ENCODE measurements around the gene S100Z.
A peak's percentile ranks its signal among the peaks of the same experiment; 100 is the strongest.
"Not testable (repeated sequence)": the region's sequence is repeated elsewhere in the genome, so short reads cannot be mapped to it uniquely, and the experiment has no call there.

S100Z gene

GRCh38 chr5:76855961-76856360 is 6.1 kb downstream of the S100Z start:
- peaks cover 32 to 92% (median 79%) of the 10 kb centered on the region in 4 experiments for H3K4me1 ChIP-seq (ENCODE audit: control extremely low read depth in 1 of 4, control insufficient read depth in 4 of 4, insufficient read depth in 4 of 4, low read length in 3 of 4)
- CTCF ChIA-PET, result interaction anchor here (1.1 to 2.5 kb wide), 5 partner anchors 15 to 222 kb away, joined by 3 to 13 read pairs (median 4); partner anchors contain the start of genes AGGF1 and F2RL1
- no peaks in the 10 kb centered on the region for H3K27me3 ChIP-seq (replicated peaks in 2 of 5; ENCODE audit: control insufficient read depth in 4 of 5, insufficient read depth in 5 of 5, low read length in 4 of 5)
- no peaks in the 10 kb centered on the region for H3K9me3 ChIP-seq (ENCODE audit: control extremely low read depth in 1 of 5, control insufficient read depth in 4 of 5, insufficient read depth in 2 of 5, low read depth in 1 of 5, low read length in 4 of 5)
- peak; percentile 91 to 98 (median 97) for DNase-seq
- peak overlapping the region; percentile 68 to 84 for H3K27ac ChIP-seq (ENCODE audit: insufficient read depth in 1 of 2, low read depth in 1 of 2, low read length in 2 of 2, poor library complexity in 1 of 2, severe bottlenecking in 2 of 2)
- WGBS (ENCODE audit: insufficient coverage), result 0% methylated on average over 1 of the region's 3 CpGs
- POLR2A ChIA-PET, result interaction anchor here (0.6 to 0.7 kb wide), 2 partner anchors 14 to 163 kb away, joined by 3 read pairs; no protein-coding TSS in a partner anchor
- peaks cover 0 to 21% (median 0%) of the 10 kb centered on the region in 4 experiments for H3K36me3 ChIP-seq (ENCODE audit: control insufficient read depth in 4 of 4, insufficient read depth in 4 of 4, low read length in 3 of 4)
- H3K4me3 ChIP-seq (ENCODE audit: control insufficient read depth in 1 of 7, extremely low read depth in 1 of 7, insufficient read depth in 4 of 7, low read depth in 2 of 7, low read length in 6 of 7), result peak overlapping the region in 3 of 7 experiments; percentile 32 to 45 (median 39)

GRCh38 chr5:76856800-76857199 is 7.0 kb downstream of the S100Z start:
- Histone ChIP-seq H3K4me1 (ENCODE audit: control extremely low read depth in 1 of 4, control insufficient read depth in 4 of 4, insufficient read depth in 4 of 4, low read length in 3 of 4) (peaks cover 27 to 85% (median 71%) of the 10 kb centered on the region in 4 experiments), H3K36me3 (ENCODE audit: control insufficient read depth in 4 of 4, insufficient read depth in 4 of 4, low read length in 3 of 4) (peaks cover 0 to 21% (median 0%) of the 10 kb centered on the region in 4 experiments), H3K4me3 (ENCODE audit: control insufficient read depth in 1 of 7, extremely low read depth in 1 of 7, insufficient read depth in 4 of 7, low read depth in 2 of 7, low read length in 6 of 7) (peak overlapping the region in 2 of 7 experiments; percentile 32 to 56), H3K27ac (ENCODE audit: insufficient read depth in 1 of 2, low read depth in 1 of 2, low read length in 2 of 2, poor library complexity in 1 of 2, severe bottlenecking in 2 of 2) (peak overlapping the region; percentile 68 to 84)
- CTCF ChIA-PET, result interaction anchor here (0.7 to 2.5 kb wide), 6 partner anchors 11 to 229 kb away, joined by 3 to 13 read pairs (median 3); partner anchors contain the start of genes AGGF1 and F2RL1
- WGBS (ENCODE audit: insufficient coverage), result 75% methylated on average over 4 of the region's 4 CpGs
- DNase-seq, result peak in 1 of 3 donors; percentile 63
- H3K27me3 ChIP-seq (replicated peaks in 2 of 5; ENCODE audit: control insufficient read depth in 4 of 5, insufficient read depth in 5 of 5, low read length in 4 of 5); H3K9me3 ChIP-seq (ENCODE audit: control extremely low read depth in 1 of 5, control insufficient read depth in 4 of 5, insufficient read depth in 2 of 5, low read depth in 1 of 5, low read length in 4 of 5): not testable (repeated sequence)
- POLR2A ChIA-PET, result interaction anchor here (0.7 kb wide), 1 partner anchor 13 kb away, joined by 3 read pairs; no protein-coding TSS in a partner anchor

DNA sequence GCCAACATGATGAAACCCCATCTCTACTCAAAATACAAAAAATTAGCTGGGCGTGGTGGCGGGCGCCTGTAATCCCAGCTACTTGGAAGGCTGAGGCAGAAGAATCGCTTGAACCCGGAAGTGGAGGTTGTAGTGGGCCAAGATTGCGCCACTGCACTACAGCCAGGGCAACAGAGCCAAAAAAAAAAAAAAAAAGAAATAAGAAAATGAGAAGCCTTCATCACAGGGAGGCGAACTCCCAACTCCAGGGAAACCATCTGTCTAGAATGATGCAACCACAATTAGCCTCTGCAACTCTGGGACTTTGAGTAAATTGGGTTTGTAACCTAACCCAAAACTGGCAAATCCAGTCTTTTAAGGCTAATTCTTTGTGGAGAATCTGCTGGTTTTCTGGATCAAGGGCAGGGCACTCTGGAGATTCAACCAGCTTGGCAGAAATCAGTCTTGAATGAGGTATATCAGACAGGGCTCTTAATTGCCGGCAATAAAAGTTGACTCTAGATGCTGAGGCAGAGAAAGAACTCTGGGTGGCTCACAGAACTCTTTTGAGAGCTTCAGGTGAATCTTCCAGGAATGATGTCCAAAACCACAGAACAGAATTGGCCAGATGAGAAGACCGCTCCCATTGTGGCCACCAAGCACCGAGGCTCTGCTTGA is 9.9 kb downstream of the S100Z start:
- Histone ChIP-seq H3K4me3 (ENCODE audit: control insufficient read depth in 1 of 7, extremely low read depth in 1 of 7, insufficient read depth in 4 of 7, low read depth in 2 of 7, low read length in 6 of 7) (no peak overlapping the region), H3K27ac (ENCODE audit: insufficient read depth in 1 of 2, low read depth in 1 of 2, low read length in 2 of 2, poor library complexity in 1 of 2, severe bottlenecking in 2 of 2) (no peak overlapping the region), H3K27me3 (replicated peaks in 2 of 5; ENCODE audit: control insufficient read depth in 4 of 5, insufficient read depth in 5 of 5, low read length in 4 of 5) (no peaks in the 10 kb centered on the region), H3K4me1 (ENCODE audit: control extremely low read depth in 1 of 4, control insufficient read depth in 4 of 4, insufficient read depth in 4 of 4, low read length in 3 of 4) (peaks cover 15 to 56% (median 43%) of the 10 kb centered on the region in 4 experiments), H3K36me3 (ENCODE audit: control insufficient read depth in 4 of 4, insufficient read depth in 4 of 4, low read length in 3 of 4) (peaks cover 0 to 23% (median 0%) of the 10 kb centered on the region in 4 experiments), H3K9me3 (ENCODE audit: control extremely low read depth in 1 of 5, control insufficient read depth in 4 of 5, insufficient read depth in 2 of 5, low read depth in 1 of 5, low read length in 4 of 5) (no peaks in the 10 kb centered on the region)
- 88% methylated on average over 8 of the region's 10 CpGs for WGBS (ENCODE audit: insufficient coverage)
- DNase-seq, result no peak
- POLR2A ChIA-PET, result interaction anchor here (1.0 kb wide), 1 partner anchor 40 kb away, joined by 4 read pairs; no protein-coding TSS in a partner anchor
- CTCF ChIA-PET, result interaction anchor here (0.6 to 1.9 kb wide), 8 partner anchors 11 to 218 kb away, joined by 3 to 6 read pairs (median 4); partner anchors contain the start of genes CRHBP and F2RL1

DNA sequence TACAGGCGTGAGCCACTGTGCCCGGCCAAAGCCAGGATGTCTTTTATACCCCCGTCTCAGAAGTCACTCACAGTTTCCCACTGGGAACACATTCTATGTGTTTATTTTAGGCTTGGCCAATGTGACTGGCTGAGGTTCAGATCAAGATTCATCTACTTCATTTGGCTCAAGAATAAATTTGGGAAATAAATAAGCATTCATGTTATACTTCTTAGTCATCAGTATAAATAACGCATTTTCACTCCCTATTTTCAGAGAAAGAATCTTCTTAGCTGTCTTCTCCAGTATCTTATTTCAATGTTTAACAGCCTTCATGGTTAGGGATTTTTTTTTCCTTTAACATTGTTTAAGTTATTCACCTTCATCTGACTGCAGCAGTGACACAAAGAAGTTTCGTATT is 11.8 kb downstream of the S100Z start:
- Histone ChIP-seq H3K4me3 (ENCODE audit: control insufficient read depth in 1 of 7, extremely low read depth in 1 of 7, insufficient read depth in 4 of 7, low read depth in 2 of 7, low read length in 6 of 7) (no peak overlapping the region), H3K9me3 (ENCODE audit: control extremely low read depth in 1 of 5, control insufficient read depth in 4 of 5, insufficient read depth in 2 of 5, low read depth in 1 of 5, low read length in 4 of 5) (no peaks in the 10 kb centered on the region), H3K27ac (ENCODE audit: insufficient read depth in 1 of 2, low read depth in 1 of 2, low read length in 2 of 2, poor library complexity in 1 of 2, severe bottlenecking in 2 of 2) (no peak overlapping the region), H3K4me1 (ENCODE audit: control extremely low read depth in 1 of 4, control insufficient read depth in 4 of 4, insufficient read depth in 4 of 4, low read length in 3 of 4) (peaks cover 2 to 38% (median 24%) of the 10 kb centered on the region in 4 experiments), H3K36me3 (ENCODE audit: control insufficient read depth in 4 of 4, insufficient read depth in 4 of 4, low read length in 3 of 4) (peaks cover 0 to 20% (median 0%) of the 10 kb centered on the region in 4 experiments), H3K27me3 (replicated peaks in 2 of 5; ENCODE audit: control insufficient read depth in 4 of 5, insufficient read depth in 5 of 5, low read length in 4 of 5) (no peaks in the 10 kb centered on the region)
- POLR2A ChIA-PET, result no interaction called here
- CTCF ChIA-PET, result interaction anchor here (1.0 kb wide), 1 partner anchor 8 kb away, joined by 5 read pairs; no protein-coding TSS in a partner anchor
- WGBS (ENCODE audit: insufficient coverage), result 100% methylated on average over 3 of the region's 5 CpGs
- DNase-seq, result no peak

DNA sequence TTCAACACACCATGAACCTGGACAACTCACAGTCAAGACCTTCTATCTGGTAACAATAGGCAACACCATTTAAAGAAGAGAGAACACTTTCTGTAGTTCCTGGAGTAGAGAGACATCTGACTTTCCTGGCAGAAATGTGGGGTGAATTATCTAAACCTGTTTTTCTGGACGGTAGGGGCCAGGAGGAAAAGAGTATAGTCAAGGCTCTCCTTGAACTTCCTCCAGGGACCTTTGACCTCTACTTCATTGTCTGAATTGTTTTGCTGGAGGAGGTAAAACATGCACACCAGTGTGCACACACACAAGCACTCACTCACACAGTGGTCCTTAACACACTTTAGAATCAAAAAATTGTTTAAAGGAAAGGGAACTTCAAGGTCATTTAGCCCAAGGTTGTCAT is 13.2 kb downstream of the S100Z start:
- no peak overlapping the region for H3K27ac ChIP-seq (ENCODE audit: insufficient read depth in 1 of 2, low read depth in 1 of 2, low read length in 2 of 2, poor library complexity in 1 of 2, severe bottlenecking in 2 of 2)
- CTCF ChIA-PET, result no interaction called here
- WGBS (ENCODE audit: insufficient coverage), result no CpG with 5 or more reads among the region's 1 CpG

DNA sequence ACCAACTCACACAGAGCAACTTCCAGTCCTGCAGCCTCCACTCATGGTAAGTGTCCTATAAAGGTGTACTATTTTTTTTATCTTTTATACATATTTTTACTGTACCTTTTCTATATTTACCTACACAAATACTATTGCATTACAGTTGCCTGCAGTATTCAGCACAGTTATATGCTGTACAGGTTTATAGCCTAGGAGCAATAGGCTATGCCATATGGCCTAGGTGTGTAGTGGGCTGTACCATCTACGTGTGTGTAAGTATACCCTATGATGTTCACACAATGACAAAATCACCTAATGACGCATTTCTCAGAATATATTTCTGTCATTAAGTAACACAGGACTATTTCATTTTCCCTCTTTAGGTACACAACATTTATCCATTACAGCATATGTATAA is 16.7 kb downstream of the S100Z start:
- Histone ChIP-seq H3K27me3 (replicated peaks in 2 of 5; ENCODE audit: control insufficient read depth in 4 of 5, insufficient read depth in 5 of 5, low read length in 4 of 5) (no peaks in the 10 kb centered on the region), H3K27ac (ENCODE audit: insufficient read depth in 1 of 2, low read depth in 1 of 2, low read length in 2 of 2, poor library complexity in 1 of 2, severe bottlenecking in 2 of 2) (no peak overlapping the region), H3K9me3 (ENCODE audit: control extremely low read depth in 1 of 5, control insufficient read depth in 4 of 5, insufficient read depth in 2 of 5, low read depth in 1 of 5, low read length in 4 of 5) (no peaks in the 10 kb centered on the region), H3K36me3 (ENCODE audit: control insufficient read depth in 4 of 4, insufficient read depth in 4 of 4, low read length in 3 of 4) (peaks cover 0 to 31% (median 2%) of the 10 kb centered on the region in 4 experiments), H3K4me1 (ENCODE audit: control extremely low read depth in 1 of 4, control insufficient read depth in 4 of 4, insufficient read depth in 4 of 4, low read length in 3 of 4) (peaks cover 0 to 9% (median 6%) of the 10 kb centered on the region in 4 experiments), H3K4me3 (ENCODE audit: control insufficient read depth in 1 of 7, extremely low read depth in 1 of 7, insufficient read depth in 4 of 7, low read depth in 2 of 7, low read length in 6 of 7) (no peak overlapping the region)
- WGBS (ENCODE audit: insufficient coverage), result 100% methylated on average over 1 of the region's 2 CpGs
- no peak for DNase-seq
- CTCF ChIA-PET, result interaction anchor here (1.1 to 4.9 kb wide), 5 partner anchors 49 to 151 kb away, joined by 3 to 59 read pairs (median 6); no protein-coding TSS in a partner anchor
- POLR2A ChIA-PET, result interaction anchor here (0.6 kb wide), 1 partner anchor 217 kb away, joined by 5 read pairs; no protein-coding TSS in a partner anchor

More for the DNA sequence above, 13.2 kb downstream of the S100Z start:
- Histone ChIP-seq H3K9me3 (ENCODE audit: control extremely low read depth in 1 of 5, control insufficient read depth in 4 of 5, insufficient read depth in 2 of 5, low read depth in 1 of 5, low read length in 4 of 5) (no peaks in the 10 kb centered on the region), H3K27me3 (replicated peaks in 2 of 5; ENCODE audit: control insufficient read depth in 4 of 5, insufficient read depth in 5 of 5, low read length in 4 of 5) (no peaks in the 10 kb centered on the region), H3K36me3 (ENCODE audit: control insufficient read depth in 4 of 4, insufficient read depth in 4 of 4, low read length in 3 of 4) (peaks cover 0 to 25% (median 0%) of the 10 kb centered on the region in 4 experiments), H3K4me1 (ENCODE audit: control extremely low read depth in 1 of 4, control insufficient read depth in 4 of 4, insufficient read depth in 4 of 4, low read length in 3 of 4) (peaks cover 0 to 32% (median 17%) of the 10 kb centered on the region in 4 experiments), H3K4me3 (ENCODE audit: control insufficient read depth in 1 of 7, extremely low read depth in 1 of 7, insufficient read depth in 4 of 7, low read depth in 2 of 7, low read length in 6 of 7) (no peak overlapping the region)
- DNase-seq, result no peak
- POLR2A ChIA-PET, result no interaction called here
